ACHN (cell line): ENCODE results near the gene NPR3.

Experiments
- DNase-seq: peaks from one replicate; pipeline ENCODE4 v3.0.0-alpha.2; 2015
- in situ Hi-C: cut with HindIII; loops from 2 replicates; pipeline ENCODE4 v1.10.0; 2017; ENCODE audit warnings: low sequenced_read_pairs, low pct_ligation_motif_present, low pct_unique_long_range_greater_than_20kb

NPR3 gene

GRCh38 chr5:32709750-32710549 is 1.2 kb upstream of the NPR3 start:
- DNase-seq, result peak; percentile 60
- in situ Hi-C loops, result no loop called here

GRCh38 chr5:32711362-32711680 is 200 bp downstream of the NPR3 start:
- in situ Hi-C loops, result no loop called here
- DNase-seq, result no peak

- DNase-seq, result no peak
- in situ Hi-C loops, result no loop called here
Observed at GRCh38 chr5:32711681-32712480, 760 bp downstream of the NPR3 start.

- in situ Hi-C loops, result no loop called here
Observed at GRCh38 chr5:32712481-32713360, 1.6 kb downstream of the NPR3 start.

GRCh38 chr5:32713361-32713769 is 2.2 kb downstream of the NPR3 start:
- in situ Hi-C loops, result no loop called here
- no peak for DNase-seq

More at GRCh38 chr5:32712481-32713360, 1.6 kb downstream of the NPR3 start:
- DNase-seq, result no peak

GRCh38 chr5:32713770-32714381 is 2.8 kb downstream of the NPR3 start:
- DNase-seq, result no peak
- in situ Hi-C loops, result no loop called here

GRCh38 chr5:32714836-32715235 is 3.7 kb downstream of the NPR3 start:
- DNase-seq, result no peak
- in situ Hi-C loops, result no loop called here

GRCh38 chr5:32720300-32720699 is 9.2 kb downstream of the NPR3 start:
- in situ Hi-C loops, result no loop called here
- DNase-seq, result no peak

GRCh38 chr5:32721626-32722025 is 10.5 kb downstream of the NPR3 start:
- DNase-seq, result no peak
- in situ Hi-C loops, result no loop called here

- in situ Hi-C loops, result no loop called here
Observed at GRCh38 chr5:32722957-32723356, 11.8 kb downstream of the NPR3 start.

GRCh38 chr5:32724526-32724925 is 13.4 kb downstream of the NPR3 start:
- no peak for DNase-seq
- in situ Hi-C loops, result no loop called here

More at GRCh38 chr5:32722957-32723356, 11.8 kb downstream of the NPR3 start:
- DNase-seq, result no peak

- in situ Hi-C loops, result no loop called here
- DNase-seq, result no peak
Observed at GRCh38 chr5:32726086-32726557, 15.0 kb downstream of the NPR3 start.

GRCh38 chr5:32729651-32730050 is 18.5 kb downstream of the NPR3 start:
- in situ Hi-C loops, result no loop called here
- no peak for DNase-seq

- in situ Hi-C loops, result no loop called here
Observed at GRCh38 chr5:32733590-32734340, 22.6 kb downstream of the NPR3 start.

GRCh38 chr5:32734827-32735378 is 23.8 kb downstream of the NPR3 start:
- in situ Hi-C loops, result no loop called here
- no peak for DNase-seq

More at GRCh38 chr5:32733590-32734340, 22.6 kb downstream of the NPR3 start:
- DNase-seq, result no peak

- no peak for DNase-seq
- in situ Hi-C loops, result no loop called here
Observed at GRCh38 chr5:32735512-32735911, 24.4 kb downstream of the NPR3 start.

- in situ Hi-C loops, result no loop called here
- DNase-seq, result no peak
Observed at GRCh38 chr5:32736842-32737241, 25.7 kb downstream of the NPR3 start.
